GM18520 (cell line): ENCODE data around the gene LINGO1.

Source experiments
- ATAC-seq: cut with Tn5 transposase; IDR thresholded peaks from one replicate; pipeline ENCODE4 v1.9.1; 2021; ENCODE audit not compliant: unreplicated experiment

Gene LINGO1

GRCh38 chr15:77632534-77633133 lies at the start of gene LINGO1:
TSS of gene LINGO1 (minus strand) at chr15:77632912. CDS start at chr15:77632315, 597 bp downstream.
- ATAC-seq = no peak

GRCh38 chr15:77681362-77681761 lies 48.6 kb upstream of the LINGO1 start:
- no peak for ATAC-seq

GRCh38 chr15:77676569-77677375 lies 44.1 kb upstream of the LINGO1 start:
- no peak for ATAC-seq

DNA sequence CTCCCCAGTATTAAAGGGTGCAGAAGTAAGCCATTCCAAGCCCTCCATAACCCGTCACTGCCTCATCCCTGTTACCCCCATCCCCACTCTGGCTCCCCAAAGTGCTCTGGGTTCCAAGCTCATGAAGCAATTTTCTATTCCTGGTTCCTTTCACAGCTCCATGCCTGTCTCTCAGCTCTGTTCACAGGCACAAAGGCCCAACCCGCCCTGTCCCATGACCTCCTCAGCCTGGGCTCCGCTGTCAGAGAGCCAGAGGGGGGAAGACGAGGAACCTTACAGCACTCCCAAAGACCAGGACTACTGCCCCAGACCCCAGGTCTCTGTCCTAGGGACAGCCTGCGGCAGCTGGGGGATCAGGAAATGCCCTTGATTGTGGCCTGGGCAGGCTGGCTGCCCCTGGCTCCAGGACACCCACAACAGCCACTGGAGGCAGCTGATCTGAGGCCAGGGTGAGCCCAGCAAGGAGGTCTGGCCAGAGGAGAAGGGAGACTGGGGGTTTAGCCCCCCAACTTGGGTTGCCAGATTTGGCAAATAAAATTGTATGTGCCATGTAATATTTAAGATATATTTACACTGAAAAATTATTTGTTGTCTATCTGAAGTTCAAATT lies 43.2 kb upstream of the LINGO1 start:
- no peak for ATAC-seq

- no peak for ATAC-seq
Observed at GRCh38 chr15:77674327-77674726, 41.6 kb upstream of the LINGO1 start.

GRCh38 chr15:77673866-77674265 lies 41.2 kb upstream of the LINGO1 start:
- ATAC-seq = no peak

GRCh38 chr15:77672135-77672534 lies 39.4 kb upstream of the LINGO1 start:
- ATAC-seq = no peak

- no peak for ATAC-seq
Observed at GRCh38 chr15:77671362-77672056, 38.8 kb upstream of the LINGO1 start.

GRCh38 chr15:77670558-77671361 lies 38.0 kb upstream of the LINGO1 start:
- no peak for ATAC-seq

- no peak for ATAC-seq
Observed at GRCh38 chr15:77669896-77670295, 37.2 kb upstream of the LINGO1 start.

DNA sequence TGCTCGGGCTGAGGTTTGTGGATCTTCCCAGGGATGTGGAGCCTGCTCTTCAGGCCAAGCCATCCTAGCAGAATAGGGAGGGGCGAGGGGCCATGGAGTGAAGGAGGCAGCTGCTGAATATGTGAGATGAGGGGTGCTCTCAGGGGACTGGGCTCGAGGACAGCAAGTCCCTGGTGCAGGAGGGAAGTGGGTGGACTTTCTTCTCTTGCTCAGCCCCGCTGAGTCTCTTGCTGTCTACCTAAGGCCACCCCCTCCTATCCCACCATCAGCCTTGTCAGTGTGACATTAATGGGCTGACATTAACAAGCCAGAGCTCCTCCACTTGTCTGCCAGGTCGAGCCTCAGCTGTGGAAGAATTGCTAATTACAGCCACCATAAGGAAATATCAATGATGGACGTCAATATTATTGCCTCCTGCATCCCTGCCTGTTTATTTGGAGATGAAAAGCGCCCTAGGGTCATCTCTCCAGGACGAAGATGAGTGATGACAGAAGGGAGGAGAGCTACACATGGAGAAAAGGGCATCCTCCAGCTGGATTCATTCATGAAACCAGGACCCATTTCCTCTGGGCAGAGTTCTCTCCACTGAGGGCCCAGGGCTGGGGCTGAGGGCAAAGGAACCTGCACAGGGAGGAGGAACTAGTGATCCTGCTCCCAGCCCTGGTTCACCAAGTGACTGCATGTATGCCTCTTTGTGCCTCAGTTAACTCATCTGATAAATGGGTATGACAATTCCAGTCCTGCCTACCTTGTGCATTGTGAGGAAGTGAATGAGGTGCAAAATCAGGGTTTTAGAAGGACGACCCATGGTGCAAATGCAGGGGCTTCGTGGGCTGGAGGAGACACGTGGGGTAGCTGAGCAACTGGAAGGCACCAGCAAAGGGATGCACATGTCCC lies 34.9 kb upstream of the LINGO1 start:
- ATAC-seq = no peak

DNA sequence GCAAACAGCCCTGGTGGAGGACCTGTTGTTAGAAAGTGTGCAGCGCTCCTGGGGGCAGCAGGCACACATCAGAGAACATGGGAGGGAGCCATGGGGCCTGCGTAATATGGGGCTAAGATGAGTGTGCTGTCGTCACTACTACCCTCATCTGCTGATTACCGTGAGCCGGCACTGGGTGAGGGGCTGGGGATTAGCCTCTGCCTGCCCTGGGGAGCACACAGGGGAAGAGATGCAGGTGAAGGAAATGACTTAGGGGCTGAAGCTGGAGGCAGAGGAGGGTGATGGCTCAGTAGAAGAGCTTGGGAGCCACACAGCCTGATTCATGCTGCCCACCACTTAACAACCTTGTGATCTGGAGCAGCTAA lies 33.6 kb upstream of the LINGO1 start:
- ATAC-seq = no peak

DNA sequence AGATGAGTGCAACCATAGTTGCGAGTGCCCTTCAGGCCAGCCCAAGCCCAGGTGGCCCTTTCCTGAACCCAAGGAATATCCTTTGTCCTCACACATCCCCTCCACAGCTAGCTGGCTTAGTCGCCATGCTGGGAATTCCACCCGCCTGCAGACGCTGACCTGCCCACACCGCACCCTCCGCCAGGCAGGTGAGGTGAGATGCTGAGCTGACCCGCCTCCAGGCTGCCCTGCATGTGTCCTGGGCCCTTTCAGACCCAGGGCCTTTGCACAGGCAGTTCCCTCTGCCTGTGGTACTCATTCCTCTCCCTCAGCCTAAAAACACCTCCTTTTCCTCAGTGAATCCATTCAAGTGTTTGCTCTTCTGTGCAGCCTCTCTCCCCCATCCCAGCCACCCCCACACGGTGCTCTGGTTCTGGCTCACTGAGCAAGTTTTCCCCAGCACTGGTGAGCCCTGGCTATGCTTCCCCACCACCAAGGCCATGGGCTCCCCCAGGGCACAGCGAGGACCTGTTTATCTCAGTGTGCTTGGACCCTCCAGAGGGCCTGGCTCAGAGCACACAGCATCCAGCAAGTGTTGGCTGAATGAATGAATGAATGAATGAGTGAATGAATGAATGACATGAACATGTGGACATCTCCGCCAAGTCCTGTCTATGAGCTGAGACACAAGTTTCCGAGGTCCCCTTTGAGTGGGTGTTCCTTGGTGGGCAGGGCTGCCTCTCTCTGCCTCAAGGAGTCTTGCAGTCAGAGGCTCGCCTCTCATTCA lies 33.0 kb upstream of the LINGO1 start:
- ATAC-seq = no peak

DNA sequence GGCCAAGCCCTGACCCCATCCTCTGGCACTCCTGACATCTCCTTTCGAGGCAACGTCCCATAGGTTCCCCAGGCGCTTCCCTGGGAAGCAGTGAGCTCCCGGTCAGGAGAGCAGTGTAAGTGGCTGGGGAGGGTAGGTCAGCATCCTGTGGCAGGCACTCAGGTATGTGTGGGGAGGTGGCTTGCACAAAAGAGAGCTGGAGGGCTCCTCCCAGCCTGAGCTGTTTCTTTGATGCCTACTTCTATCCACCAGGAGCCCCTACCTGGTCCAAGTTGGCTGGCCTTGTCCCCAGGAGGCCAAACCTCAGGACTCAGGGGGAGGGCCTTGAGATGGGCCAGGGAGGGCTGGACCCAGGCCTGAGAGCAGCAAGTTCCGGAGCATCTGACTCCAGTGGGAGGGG lies 31.7 kb upstream of the LINGO1 start:
- no peak for ATAC-seq

DNA sequence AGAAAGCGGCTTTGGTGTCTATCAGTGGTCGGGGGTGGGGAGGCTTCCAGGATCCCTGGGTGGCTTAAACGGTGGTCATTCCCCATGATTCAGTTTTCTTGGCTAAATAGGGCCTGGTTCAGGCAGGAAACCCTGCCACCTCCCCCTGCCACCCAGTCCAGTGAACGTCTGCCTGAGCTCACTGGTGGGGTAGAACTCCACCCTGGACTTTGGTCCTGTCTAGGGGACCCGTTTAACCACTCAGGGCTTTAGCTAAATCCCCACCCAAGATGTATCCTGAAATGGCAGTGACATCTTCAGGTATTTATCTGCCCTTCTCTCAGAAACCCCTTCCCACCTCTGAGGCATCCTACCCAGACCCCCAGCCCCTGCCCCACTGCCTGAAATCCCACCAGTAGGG lies 30.5 kb upstream of the LINGO1 start:
- no peak for ATAC-seq

DNA sequence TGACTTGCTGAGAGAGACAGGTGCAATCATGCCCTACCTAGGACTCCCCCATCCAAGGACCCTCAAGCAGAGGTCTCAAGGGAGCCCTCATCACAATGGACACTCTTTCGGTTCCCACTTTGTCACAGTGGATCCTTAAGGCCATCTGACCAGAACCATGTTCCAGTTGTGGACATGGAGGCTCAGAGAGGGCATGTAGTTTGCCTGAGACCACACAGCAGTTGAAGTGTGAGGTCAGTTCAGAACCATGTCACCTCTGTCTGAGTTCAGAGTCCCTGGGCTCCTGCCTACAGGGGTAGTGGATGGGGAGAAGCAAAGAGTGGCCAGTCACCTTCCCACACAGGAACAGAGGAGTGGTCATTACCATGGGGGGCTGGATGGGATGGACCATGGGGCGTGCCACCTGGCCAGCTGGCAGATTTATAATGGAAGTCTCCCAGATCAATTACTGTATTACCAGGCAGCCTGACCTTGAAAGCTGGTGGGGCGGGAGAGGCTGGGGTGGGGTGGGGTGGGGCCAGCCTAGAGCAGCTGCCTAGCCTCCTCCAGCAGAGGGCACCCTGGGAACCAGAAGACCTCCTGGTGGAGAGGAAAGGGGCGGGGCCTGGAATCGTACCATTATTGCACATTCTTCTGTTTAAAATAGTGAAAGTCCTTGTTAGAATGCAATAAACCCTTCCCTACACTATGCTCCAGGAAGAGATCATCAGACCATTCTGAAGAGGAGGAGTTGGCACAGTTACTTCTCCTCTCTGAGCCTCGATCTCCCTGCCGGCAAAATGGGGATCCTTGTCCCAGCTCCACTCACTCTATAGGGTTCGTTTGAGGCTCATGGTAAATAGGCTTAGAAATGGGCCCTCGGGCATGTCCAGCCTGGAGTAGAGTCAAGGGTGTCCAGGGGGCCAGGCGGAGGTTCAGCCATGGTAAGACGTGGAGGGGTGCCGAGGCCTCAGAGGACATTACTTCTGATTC lies 26.9 kb upstream of the LINGO1 start:
- no peak for ATAC-seq

DNA sequence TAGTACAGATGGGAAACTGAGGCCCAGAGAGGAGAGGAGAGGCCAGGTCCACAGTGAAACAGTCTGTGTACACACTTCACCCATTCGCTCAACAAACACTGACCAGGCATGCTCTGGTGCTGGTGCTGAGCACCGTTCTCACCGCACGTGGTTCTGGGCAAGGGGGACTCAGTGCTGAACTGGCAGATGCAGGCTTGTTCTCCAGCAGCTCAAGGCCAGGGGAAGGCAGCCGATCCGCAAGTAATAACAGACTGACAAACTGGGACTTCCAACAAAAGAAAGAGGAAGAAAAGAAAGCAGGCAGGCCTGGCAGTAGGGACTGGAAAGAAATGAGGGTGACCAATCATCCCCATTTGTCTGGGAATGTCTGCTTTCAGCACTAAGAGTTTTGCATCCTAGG lies 25.6 kb upstream of the LINGO1 start:
- no peak for ATAC-seq

GRCh38 chr15:77657634-77658238 lies 25.0 kb upstream of the LINGO1 start:
- ATAC-seq = no peak
